Stimulated activated CD8-positive, alpha-beta memory T cell treated with anti-CD3 and anti-CD28 coated beads, Interleukin-15, amount 100 ng/mL, for 4 hours (primary cell): Measurements from ENCODE around the gene SLC13A3.
A peak's percentile ranks its signal among the peaks of the same experiment; 100 is the strongest.

Source experiments
- DNase-seq, 2 donors: peaks; one replicate each; pipeline ENCODE4 v3.0.0-alpha.2; 2020; ENCODE audit warnings: low read depth in 2 of 2

SLC13A3 gene

DNA sequence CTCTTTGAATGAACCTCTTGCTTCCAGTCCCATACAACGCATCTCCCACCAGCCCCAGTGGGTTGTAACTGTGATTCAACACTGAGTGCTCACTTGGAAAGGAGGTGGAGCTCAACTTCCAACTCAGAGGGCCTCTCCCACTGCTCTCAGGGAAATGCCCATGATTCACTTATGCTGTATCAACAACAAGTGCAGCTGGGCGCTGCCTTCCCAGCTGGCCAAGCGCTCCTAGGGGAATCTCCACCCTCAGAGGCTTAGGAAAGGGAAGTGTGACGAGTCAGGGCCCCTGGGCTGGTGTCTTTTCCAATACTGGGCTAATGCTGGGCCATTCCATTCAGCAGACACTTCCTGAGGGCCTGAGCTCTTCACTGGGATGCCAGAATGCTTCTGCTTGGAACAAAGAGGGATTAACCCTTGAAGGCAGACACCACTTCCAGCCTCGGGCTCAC is 92.7 kb downstream of the SLC13A3 start:
- no peak for DNase-seq

DNA sequence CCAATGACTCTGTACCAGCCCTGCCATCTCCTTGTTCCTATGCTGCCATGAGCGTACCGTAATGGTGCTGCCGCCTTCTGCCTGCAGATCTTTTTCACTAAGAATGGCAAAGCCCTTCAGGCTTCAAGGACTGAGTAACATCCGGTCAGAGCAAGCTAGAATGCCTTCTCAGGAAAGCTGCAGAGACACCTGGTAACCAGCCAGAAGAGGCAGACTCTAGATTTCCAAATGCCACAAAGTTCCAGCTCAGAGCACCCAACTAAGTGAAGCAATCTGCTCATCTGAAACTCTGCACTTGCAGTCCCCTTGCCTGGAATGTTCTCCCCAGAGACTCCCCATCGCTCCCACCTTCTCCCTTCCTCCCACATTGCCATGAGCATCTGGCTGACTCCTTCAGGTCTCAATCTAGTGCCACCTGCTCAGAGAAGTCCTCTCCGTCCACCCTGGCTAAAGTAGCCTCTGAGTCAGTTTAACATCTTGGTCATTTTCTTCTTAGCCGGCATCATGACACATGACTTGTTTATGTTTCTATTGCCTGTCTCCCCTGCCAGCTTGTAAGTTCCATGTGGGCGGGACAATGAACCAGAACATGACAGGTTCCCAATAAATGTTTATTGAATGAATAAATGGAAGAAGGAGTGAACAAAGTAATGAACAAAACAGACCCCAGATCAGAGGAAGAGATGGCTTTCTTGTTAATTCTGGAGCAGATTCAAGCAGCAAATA is 93.9 kb downstream of the SLC13A3 start:
- DNase-seq = no peak

DNA sequence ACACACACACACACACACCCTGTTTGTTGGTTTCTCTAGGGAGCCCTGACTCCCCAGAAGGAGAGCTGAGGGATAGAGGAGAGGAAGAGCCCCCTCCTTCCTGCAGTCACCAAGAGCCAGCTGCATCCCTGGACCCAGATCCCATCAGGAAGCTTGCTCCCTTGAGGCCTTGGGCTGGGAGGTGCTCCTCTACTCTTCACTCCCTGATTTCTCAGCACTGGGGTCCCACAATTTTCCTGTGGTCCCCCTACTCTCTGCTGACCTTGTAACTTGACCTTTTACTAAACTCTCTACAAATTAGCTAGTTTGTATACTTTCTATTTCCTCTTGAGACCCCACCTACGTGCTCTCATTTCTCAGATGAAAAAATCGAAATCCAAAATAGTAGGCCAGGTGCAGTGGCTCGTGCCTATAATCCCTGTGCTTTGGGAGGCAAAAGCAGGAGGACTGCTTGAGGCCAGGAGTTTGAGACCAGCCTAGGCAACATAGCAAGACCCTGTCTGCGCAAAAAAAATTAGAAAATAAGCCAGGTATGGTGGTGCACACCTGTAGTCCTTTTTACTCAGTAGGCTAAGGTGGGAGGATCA is 95.8 kb downstream of the SLC13A3 start:
- DNase-seq = no peak

DNA sequence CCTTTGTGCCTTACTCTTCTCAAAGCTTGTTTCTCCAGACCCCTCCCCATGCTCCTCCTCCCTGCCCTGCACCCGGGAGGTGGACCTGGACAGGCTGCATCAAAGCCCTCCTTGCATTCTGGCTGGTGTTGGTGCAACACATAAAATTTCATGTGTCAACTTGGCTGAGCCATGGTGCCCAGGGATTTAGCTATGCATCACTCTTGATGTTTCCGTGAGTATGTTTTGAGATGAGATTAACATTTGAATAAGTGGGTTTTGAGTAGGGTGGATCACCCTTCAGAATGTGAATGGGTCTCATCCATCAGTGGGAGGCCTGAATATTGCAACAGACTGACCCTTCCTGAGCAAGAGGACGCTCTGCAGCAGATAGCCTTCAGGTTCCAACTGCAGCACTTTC is 96.4 kb downstream of the SLC13A3 start:
- no peak for DNase-seq

DNA sequence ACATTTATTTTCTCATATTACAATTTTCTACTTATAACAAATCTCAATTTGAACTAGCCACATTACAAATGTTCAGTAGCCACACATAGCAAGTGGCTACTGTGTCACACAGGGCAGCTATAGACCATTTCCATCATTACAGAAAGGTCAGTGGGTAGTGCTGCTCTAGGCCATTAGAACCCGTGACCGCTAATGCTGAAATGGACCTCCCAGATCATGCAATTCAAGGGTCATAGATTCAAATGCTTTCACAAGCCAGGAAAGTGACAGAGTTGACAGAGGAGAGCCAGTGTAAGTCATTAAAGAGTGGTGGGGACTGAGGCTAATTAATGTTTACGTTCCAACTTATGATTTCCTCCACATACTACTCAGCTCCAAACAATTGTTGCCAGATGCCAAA is 97.3 kb downstream of the SLC13A3 start:
- no peak for DNase-seq

DNA sequence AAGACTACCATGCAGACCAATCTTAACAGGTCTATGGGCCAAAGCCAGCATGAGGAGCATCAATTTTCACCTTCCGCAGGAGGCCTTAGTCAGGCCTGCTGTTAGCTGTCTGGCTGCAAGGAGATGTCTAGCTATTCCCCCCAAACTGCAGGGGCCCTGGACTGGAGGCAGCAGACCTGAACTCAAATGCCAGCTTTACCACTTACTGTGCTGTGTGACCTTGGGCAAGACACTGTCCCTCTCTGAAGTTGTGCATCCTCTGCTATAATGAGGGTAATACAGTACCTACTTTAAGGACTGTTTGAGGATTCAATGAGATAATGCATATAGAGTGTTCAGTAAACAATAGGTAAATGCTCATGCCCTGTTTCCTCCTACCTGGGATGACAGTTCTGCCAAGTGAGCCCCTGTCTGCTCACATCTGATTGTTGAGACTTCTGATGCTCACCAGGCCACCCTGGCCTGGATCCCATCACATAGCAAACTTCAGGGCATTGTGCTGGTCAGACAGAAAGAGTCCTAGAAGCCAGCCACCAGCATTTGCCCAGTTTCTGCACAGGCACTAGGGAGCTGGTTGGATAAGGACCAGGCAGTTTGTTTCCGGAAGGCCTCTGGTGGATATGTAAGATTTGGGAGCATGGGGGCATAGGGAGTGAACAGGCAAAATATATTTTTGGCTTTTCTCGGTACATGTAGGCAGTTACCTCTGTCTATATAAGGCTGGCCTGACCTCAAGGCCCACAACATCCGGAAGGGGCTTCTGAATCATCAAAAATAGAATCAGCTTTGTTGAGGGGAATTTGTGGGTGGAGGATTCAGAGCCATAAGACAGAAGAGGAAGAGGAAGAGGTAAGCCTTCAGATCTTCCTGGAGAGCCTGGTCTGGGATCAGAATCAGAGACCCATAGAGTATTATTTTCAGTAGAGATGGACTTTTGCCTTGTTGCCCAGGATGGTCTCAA is 98.5 kb downstream of the SLC13A3 start:
- DNase-seq = peak; percentile 7 to 34

DNA sequence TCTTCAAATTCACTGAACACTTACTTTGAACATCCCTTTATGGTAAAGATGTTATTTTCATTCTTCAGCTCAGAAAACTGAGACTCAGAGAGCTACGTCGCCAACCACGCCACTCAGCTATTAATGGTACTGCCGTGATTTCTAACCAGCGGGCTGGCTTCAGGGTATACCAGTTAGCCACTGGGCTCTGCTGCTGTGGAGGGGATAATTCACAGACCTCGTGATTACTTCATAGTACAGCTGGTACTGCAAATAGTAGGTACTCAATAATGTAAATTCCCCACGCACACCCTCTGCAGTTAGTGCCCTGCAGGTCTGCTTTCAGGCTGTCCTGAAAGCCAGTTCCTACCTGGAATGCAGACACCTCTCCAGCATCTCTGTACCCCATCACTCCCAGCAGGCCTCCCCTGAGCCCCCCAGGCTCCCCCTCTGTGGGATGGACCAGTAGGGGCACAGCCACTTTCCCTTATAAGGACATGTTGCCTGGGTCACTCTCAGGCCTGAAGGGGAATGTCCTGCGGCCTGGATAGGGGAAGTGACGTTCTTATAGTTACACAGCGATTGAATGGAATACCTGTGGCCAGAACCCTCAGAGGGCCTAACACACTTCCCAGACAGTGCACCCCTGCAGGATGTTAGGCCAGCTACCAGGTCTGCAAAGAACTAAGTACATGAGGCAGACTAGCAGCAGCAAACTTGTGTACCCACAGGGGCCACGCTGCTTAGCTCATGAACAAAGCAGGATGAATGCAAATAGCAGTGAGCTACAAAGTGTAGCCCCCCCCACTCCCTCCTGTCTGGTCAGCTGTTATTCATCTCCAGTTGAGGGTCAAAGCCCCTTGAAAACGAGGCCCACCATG is 99.5 kb downstream of the SLC13A3 start:
- DNase-seq = no peak

DNA sequence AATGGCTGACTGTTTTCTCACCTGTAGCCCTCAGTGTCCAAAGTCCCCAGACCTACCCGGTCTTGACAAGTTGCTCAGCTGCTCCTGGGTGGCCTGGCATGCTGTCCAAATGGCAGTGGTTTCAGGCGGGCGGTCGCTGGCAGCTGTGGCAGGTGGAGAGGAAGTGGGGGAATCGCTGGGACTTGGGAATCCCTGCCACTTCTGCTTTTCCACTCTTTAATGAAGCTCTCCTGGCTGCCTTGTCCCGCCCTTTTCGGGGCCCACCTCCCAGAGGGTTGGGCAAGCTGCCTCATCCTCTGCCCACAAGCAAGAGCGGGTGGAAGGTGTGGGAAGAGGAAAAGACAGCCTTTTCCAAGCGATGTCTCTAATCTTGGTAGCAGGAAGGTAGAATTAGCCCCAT is 100.8 kb downstream of the SLC13A3 start, which contains the start of gene OCSTAMP:
Gene OCSTAMP, minus strand, starts transcription at position 194 of the 400 bp plus-strand sequence. Its CDS starts 94 bp downstream, at position 100.
- no peak for DNase-seq

DNA sequence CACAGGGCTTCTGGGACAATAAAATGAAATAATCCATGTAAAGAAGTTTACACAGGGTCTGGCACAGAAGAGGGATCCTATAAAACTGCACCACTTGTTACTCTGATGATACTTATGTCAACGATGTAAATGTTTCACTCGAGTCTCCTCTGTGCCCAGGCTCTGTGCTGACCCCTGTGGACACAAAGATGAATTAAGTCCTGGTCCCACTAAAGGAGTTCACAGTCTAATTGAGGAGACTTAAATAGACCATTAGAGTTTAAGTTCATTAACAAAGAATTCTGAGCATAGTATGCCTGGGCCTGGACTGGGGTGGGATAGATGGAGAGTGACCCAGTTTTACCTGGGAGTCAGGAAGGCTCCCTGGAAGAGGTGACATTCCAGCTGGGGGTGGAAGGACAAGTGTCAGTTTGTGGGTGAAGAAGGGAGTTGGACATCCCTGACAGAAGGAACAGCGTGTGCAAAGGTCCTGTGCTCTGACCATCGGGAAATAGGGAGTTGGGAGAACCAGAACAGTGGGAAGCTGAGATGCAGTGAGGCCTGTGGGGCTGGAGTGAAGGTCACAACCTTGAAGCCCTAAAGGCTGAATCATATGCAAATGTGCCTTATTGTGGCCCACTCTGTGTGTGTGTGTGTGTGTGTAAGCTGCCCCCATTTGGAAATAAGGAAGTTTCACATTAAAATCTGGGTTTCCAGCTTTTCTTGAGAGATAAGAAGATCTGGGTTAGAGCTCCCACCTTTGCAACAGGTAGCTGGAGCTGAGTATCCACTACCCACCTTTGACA is 101.9 kb downstream of the SLC13A3 start:
- DNase-seq = no peak

DNA sequence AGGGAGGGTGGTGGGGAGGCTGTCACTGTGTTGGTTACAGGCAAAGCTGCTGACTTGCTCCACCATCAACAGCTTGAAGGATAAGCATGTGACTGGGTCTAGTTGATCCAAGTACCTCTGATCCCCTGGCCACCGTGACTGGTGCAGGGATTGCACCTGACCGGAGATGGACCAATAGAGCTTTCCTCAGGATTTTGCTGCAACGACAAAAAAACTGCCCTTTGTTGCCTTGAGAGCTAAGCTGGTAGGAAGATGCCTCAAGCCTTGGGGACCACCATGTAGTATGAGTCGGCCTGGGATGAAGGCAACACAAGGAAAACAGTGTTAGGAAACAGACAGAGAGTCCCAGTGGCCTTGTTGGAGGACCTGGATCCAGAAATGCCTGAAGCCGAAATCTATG is 102.6 kb downstream of the SLC13A3 start:
- DNase-seq = no peak

DNA sequence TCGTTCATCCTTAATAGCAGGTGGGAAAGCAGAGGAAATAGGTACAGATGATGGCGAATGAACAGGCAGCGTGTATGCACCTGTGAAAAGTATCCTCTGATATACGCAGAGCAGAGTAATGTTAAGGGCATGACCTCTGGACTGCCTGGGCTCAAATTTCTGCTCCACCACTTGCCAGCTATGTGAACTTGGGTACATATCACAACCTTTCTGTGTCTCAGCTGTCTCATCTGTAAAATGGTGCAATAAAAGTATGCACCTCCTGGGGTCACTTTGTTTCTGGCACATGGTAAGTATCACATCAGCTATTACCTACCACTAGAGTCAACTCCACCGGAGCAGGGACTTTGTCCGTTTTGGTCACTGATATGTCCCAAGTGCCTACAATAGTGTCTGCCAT is 103.3 kb downstream of the SLC13A3 start:
- DNase-seq = no peak

DNA sequence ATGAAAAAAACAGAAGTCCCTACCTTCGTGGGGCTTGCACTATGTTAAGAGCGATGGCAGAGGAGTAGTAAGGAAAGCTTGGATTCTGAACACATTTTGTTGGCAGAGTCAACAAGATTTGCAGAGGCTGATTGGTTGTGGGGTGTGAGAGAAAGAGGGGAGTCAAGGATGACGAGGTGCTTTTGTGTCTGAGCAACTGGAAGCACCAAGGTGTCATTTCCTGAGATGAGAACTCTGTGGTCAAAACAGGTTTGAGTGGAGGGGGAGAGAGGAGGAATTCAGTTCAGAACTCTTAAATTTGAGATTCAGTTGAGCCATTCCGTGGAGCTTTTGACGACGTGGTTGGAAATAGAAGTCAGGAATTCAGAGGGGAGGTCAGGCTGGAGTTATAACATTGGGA is 104.3 kb downstream of the SLC13A3 start:
- DNase-seq = no peak

DNA sequence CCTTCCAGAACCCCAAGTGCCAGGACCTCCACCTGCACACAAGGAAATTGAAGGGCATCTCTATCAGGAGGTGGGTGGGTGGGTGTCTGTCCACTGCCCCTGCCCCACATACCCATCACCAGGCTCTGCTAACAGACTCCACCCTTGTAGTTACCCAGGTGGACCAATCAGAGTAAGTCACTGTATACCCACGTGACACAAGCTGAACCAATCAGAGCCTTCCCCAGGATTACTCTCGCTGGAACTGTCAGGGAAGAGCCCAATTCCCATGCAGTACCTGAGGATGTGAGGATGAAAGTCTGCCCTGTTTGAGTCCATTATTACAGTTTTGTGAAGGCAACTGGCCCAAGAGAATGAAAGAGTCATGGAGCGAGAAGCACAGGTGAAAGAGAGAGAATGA is 105.0 kb downstream of the SLC13A3 start:
- DNase-seq = no peak

DNA sequence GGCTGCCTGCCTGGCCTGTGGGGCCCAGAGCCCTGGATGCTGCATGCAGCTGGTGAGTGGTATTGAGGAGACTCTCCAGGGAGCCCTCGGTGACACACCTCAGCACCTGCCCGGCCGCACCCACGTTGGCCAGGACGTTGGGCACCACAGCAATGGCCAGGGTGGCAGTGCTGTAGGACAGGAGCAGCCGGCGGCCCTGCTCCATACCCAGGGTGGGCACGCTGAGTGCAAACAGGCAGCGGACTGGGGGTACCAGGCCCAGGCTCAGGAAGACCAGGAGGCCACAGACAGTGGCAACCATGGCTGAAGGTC is 105.5 kb downstream of the SLC13A3 start:
- no peak for DNase-seq

DNA sequence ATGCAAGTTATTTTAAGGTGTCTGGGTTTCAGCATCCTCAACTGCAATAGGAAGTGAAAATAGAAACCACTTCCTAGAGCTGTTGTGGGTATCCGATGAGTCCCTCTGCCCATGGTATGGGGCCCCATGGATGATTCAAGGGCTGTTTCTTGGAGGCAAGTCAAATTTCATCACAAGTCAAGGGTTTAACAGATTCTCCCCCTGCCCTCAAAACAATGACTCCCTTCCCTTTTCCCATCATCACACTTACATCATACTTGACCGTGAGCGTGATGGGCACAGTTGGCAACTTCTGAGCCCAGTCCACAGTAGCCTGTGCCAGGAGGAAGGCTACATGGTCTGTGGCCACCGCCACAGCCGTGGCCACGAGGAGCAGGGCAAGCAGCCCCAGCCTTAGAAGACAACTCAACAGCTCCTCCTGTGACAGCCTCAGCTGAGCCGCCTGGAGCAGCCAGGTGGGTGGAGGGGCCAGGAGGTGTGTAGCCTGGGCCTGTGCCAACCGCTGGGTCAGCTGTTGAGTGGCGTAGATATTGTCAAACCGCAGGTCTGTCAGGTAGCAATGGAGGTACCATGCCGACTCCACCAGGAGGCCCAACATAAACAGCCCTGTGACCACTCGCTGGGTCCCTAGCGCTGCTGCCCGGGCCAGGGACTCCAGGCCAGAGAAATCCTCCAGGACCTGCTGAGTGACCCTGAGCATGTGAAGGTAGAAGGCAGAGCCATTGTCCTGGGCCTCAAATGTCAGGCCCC is 106.0 kb downstream of the SLC13A3 start:
- no peak for DNase-seq

DNA sequence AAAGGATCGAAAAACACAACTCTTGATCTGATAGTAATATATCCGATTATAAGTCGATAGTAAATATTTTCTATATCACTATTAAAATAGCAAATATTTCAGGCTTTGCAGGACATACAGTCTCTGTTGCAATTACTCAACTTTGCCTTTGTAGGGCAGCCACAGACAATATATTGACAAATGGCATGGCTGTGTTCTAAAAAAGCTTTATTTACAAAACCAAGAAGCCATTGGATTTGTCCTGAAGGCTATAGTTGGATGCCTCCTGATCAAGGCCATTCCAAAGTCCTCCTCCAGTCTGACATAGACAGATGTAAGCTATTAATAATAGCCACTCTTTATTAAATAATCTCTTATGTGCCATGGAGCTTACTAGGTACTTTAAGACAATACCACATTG is 106.7 kb downstream of the SLC13A3 start:
- no peak for DNase-seq

DNA sequence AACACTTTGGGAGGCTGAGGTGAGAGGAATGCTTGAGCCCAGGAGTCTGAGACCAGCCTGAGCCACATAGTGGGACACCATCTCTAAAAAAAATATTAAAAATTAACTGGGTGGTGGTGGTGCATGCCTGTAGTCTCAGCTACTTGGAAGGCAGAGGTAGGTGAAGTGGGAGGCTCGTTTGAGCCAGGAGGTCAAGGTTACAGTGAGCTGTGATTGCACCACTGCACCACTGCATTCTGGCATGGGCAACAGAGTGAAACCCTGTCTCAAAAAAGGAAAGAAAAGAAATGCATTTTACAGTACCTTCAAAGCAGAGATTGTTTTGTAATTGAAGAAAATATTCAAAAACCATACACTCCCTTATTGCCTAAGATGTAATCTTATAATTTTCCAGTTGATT is 107.3 kb downstream of the SLC13A3 start:
- no peak for DNase-seq

DNA sequence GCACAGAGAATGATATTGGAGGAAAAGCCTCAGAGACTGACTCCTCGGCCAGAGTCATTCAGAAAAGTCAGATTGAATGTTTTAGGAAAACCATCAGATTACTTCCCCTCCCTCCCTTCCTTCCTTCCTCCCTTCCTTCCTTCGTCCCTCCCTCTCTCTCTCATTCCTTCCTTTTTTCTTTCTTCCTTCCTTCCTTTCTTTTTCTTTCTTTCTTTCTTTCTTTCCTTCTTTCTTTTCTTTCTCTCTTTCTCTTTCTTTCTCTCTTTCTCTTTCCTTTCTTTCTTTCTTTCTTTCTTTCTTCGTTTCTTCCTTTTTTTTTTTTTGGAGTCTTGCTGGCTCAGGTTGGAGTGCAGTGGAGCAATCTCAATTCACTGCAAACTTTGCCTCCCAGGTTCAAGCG is 108.2 kb downstream of the SLC13A3 start:
- DNase-seq = no peak

DNA sequence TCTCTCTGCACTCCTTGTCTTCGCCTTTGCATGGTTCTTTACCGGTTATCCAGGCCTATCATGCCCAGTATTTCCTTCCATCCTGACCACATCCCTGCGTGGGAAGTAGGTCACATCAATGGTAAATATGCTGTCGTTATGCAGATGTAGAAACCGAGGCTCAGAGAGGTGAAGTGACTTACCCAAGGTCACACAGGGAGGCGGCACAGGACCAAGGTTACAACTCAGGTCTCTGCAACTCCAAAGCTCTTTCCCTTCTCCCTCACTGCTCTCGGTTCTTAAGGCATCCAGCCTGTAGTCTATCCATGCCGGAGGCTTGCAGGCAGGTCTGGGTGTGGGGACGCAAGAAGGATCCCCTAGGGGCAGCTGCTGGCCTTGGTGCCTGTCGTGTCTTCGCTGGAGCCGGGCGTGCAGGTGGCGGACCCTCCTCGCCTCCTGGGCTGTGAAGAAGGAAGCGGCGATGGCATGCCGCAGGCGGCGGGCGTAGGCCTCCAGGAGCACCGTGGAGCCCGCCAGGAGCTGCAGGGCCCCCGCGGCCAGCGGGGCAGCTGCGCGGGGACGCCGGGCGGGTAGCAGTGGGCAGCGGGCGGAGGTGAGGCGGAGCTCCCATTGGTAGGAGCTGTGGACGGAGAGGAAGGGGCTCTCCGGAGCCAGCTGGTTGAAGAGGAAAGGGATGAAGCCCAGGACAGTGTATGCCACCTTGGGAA is 109.9 kb downstream of the SLC13A3 start:
- DNase-seq = no peak

DNA sequence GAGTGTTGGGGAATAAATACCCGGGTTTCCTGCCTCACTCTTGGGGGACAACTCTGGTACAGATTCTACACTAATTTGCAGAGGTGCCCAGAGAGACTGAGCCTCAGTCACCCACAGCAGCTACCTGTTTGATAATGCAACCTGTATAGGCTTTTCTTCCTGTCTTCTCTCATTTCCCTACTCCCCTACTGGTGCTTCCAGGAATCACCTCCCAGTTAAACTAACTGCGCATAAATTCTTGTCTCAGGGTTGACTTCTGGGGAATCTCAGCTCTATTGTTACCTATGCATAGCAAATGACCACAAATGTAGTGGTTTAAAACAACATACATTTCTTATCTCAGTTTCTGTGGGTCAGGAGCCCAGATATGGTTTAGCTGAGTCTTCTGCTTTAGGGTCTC is 112.1 kb downstream of the SLC13A3 start:
- DNase-seq = no peak
